HG03064 (cell line): Measurements from ENCODE around the gene HEATR5A.
"Not testable (repeated sequence)": the region's sequence is repeated elsewhere in the genome, so short reads cannot be mapped to it uniquely, and the experiment has no call there.

Experiments
- ATAC-seq: cut with Tn5 transposase; IDR thresholded peaks from one replicate; pipeline ENCODE4 v1.9.1; 2021; ENCODE audit warnings: low read depth; ENCODE audit not compliant: unreplicated experiment

Gene HEATR5A

DNA sequence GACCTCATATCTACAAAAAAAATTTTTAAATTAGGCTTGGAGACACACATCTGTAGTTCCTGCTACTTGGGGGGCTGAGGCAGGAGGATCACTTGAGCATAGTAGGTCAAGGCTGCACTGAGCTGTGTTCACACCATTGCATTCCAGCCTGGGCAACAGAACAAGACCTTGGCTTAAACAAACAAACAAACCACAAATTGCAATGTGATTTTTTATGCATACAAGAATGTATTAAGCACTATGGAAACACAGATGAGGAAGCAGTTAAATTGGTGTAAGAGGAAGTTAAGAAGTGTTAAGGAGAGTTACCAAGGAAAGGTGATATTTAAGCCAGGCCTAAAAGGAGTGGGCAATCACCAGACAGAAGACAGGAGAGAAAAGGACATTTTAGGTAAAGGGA is 129.1 kb downstream of the HEATR5A start:
- ATAC-seq, result no peak

DNA sequence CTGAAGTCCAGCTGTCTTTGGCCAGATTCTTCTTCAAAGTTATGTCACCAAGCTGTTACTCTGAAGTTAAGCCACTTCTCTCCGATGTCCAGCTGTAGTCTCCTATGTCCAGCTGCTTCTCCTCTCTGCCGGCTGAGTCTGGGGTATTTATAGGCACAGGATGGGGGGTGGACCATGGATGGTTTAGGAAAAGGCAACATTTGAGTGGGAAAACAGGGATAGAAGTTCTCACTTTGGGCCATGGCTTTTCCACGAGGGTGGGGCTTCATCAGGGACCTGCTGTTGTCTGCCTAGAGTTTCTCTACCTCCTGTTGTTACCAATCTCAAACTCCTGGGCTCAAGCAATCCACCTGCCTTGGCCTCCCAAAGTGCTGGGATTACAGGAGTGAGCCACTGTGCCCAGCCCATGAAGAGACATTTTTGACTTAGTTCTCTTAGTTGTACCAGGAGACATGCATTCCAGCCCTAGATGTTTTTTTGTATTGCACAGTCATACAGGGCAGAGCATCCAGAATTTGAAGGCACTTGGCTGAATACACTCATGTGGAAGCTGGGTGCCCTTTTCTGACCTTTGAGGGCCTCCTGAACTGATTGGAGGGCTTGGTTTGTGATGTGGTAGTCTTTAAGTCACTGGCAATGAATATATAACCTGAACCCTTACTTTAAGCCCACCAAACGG is 132.9 kb downstream of the HEATR5A start:
- ATAC-seq, result no peak

DNA sequence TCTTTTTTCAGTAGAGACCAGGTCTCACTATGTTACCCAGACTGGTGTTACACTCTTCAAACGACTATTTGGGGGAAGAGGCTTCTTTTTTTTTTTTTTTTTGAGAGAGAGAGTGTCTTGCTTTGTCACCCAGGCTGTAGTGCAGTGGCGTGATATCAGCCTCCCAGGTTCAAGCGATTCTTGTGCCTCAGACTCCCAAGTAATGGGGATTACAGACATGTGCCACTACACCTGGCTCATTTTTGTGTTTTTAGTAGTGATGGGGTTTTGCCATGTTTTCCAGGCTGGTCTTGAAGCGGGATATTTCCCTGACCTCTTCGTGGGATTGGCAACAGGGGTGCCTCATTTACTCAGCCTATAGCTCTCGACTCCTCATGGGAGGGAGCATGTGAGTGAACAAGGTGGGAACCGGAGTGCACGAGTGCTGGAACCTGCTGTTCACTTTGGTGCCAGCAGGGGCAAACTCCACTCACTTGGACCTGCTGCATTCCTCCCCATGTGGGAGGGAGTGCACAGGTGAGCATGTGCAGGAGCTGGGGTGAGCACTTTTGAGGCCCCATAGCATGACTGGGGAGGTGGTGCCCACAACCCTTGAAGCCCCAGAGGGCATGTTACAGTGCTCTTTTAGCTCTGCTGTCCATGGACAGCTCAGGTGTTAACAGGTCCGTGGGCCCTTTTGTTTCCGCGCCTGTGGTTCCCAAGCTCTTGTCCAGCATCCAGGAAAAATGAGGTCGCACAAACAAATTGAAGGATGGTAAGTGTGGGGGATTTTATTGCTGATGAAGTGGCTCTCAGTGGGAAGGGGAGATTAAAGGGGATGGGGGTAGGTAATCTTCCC is 133.7 kb downstream of the HEATR5A start:
- no peak for ATAC-seq

DNA sequence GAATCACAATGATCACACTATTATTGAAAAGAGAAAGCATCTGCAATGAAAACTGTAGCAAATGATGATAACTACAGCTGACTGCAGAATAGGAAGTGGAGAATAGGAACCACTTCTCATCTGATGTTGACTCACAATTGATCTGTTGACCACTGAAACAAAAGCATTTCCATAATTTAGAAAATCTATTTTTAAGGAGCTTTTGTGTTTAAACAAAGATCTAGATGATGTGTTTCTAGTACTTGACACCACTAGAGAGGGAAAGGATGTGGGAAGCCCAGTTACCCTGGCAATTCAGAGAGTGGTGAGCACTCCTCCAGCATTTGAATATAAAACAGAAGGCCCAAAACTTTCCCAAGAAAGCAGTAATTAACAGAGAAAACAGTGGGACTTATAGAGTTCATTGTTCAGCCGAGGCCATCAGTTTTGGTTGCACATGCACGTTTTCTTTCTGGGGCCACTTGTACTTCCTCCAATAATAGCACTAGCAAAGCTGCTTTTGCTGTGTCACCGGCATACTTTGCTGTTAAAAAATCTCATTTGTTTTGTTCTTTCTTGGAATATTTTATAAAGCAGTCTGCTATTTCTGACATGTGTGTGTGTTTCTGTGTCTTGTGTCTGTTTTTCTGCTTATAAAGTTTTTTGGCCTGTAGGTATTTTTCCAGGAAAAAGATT is 136.6 kb downstream of the HEATR5A start:
- peak; percentile 77 for ATAC-seq

DNA sequence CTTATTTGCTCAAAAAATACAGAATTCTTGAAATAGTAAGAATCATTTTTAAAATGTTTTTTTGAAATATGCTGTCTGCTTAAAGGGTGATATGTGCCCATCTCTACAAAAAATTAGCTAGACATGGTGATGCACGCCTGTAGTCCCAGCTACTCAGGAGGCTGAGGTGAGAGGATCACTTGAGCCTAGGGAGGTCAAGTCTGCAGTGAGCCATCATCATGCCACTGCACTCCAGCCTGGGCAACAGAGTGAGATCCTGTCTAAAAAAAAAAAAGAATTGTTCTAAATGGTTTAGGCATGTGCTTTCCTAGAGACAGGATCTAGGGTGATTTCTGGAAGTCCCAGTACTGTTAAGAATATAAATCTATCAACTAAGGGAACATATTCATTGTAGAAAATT is 137.2 kb downstream of the HEATR5A start:
- ATAC-seq, result no peak

DNA sequence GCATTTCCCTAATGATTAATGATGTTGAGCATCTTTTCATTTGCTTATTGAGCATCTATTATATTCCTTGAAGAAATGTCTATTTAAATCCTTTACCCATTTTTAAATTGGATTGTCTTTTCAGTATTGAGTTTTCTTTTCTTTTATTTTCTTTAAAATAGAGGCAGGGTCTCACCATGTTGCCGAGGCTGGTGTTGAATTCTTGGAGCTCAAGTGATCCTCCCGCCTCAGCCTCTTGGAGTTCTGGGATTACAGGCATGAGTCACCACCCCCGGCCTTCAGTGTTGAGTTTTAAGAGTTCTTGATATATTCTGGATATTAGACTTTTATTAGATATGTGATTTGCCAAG is 139.5 kb downstream of the HEATR5A start:
- no peak for ATAC-seq

DNA sequence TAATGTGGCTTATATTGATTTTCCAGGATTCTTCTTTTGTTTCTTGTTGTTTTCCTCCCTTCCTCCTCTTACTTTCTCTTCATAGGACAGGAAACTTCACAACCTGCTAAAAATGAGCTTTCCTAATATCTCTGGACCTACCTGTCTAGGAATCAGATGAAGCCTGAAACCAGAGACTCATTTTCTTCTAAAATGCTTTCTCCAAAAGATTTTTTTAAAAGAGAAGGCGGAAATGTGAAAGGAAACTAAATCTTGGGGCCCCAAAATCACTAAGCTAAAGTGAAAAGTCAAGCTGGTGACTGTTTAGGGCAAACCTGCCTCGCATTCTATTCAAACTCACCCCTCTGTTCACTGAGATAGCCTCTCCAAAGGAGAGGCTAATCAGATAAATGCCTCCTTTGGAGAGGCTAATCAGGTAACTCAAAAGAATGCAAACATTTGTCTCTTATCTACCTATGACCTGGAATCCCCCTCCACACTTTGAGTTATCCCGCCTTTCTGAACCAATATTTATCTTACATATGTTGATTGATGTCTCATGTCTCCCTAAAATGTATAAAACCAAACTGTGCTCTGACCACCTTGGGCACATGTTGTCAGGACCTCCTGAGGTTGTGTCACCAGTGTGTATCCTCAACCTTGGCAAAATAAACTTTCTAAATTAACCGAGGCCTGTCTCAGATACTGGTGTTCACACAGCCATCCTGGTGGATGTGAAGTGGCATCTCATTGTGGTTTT is 140.0 kb downstream of the HEATR5A start:
- ATAC-seq, result no peak

DNA sequence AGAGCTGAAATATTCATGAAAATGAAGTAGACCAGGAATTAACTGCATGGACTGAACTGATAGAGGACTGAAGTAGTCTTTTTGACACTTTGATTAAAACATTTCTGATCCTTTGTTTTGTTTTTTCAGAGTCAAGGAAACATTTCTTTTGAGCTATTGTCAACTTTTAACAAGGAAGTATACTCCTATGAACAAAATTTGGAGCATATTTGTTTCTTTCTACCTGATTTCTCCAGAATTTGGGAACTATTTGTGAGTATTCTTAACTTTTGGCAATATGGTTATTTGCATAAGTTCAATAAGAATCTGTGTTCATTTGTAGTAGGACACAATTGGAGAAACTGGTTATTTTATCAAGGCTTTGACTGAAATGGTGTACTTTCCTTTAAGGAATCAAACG is 141.5 kb downstream of the HEATR5A start:
- no peak for ATAC-seq

DNA sequence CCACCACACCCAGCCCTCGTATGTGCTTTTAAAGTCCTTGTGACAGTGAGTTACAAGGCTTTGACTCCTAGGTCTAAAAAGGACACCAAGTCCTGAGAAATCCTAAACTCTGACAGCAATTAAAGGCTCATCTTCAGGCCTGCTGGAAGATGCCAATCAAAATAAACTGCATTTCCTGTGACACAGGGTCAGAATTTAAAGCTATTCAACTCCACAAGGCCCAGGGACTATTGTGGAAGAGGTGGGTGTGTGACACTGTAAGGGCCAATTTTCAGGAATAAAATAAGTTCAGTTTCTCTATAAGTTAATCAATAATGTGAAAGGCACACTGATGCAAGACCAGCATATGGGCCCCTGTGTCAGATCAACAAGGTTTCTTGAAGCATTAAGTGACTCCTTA is 143.3 kb downstream of the HEATR5A start:
- no peak for ATAC-seq

DNA sequence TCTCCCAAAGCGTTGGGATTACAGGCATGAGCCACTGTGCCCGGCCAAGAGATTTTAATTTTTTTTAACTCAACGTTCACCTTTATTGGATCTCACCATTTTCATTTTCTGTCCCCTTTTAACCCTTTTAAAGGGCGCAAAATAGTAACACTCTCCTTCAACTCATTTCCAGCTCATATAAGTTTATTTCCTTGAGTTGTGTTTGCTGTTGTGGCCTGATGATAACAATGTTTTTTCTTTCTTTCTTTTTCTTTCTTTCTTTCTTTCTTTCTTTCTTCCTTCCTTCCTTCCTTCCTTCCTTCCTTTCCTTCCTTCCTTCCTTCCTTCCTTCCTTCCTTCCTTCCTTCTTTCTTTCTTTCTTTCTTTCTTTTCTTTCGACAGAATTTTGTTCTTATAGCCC is 143.9 kb downstream of the HEATR5A start:
- not testable (repeated sequence) for ATAC-seq

DNA sequence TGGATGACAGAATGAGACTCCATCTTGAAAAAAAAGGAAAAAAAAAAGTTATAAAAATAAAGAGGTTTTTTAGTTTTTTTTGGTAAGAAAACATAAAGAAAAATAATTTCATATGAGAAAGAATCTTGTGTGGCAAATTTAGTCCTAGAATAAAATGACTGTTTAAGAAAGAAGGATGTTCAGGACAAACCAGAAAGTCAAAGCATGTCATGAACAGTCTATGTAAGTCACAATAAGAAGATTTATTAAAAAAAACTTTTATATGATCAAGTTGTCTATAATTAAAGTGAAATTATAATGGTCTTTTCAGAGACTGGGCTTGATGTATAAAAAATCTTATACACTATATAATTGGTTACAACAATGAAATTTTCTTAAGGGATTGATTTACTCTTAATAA is 144.6 kb downstream of the HEATR5A start:
- no peak for ATAC-seq

DNA sequence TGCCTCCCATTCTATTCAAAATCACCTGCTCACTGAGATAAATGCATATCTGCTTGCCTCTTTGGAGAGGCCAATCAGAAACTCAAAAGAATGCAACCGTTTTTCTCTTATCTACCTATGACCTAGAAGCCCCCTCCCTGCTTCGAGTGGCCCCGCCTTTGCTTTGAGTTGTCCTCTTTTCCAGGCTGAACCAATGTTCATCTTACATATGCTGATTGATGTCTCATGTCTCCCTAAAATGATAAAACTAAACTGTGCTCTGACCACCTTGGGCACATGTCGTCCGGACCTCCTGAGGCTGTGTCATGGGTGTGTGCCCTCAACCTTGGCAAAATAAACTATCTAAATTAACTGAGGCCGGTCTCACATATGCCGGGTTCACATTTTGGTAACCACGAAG is 148.7 kb downstream of the HEATR5A start:
- ATAC-seq, result no peak

DNA sequence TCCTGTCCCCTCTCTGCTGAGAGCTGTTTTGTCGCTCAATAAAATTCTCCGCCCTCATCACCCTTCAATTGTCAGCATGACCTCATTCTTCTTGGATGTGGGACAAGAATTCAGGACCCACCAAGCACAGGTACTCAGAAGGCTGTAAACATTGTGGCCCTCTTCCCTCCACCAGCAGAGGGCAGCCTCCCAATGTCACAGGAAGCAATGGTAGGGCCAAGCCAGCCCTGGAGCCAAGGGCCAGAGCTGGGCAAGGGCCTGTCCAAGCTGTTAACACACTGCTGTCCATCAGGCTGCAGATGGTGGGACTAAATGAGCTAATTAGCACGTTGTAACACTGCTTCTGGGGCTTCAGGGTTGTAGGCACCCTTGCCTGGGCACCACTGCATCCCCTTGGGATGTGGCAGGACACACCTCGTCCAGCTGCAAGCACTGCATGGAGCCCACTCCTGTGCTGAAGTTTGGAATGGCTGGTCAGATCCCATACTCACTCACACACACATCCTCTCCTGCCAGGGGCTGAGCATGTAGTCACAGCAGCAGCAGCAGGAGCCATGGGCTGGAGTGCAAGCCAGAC is 150.1 kb downstream of the HEATR5A start:
- no peak for ATAC-seq

DNA sequence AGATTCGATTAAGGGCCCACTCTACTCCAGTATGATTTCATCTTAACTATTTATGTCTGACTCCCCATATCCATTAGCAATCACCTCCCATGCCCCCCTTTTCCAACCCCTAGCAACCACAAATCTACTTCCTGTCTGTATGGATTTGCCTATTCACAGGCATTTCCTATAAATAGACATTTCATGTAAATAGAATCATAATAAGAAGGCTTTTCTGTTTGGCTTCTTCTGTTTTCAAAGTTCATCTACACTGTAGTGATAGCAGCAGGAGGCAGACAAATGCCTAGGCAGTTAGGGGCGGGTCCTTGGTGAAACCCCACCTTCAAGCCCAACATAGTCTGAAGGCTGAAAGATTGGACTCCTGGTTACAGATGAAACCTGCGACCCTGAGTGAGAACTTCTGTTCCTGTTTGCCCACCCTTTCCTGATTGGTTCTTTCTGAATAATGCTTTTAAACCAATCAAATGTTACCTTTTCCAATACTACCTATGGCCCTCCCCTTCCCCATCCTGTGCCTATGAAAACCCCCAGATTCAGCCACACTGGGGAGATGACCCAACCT is 150.6 kb downstream of the HEATR5A start:
- no peak for ATAC-seq

DNA sequence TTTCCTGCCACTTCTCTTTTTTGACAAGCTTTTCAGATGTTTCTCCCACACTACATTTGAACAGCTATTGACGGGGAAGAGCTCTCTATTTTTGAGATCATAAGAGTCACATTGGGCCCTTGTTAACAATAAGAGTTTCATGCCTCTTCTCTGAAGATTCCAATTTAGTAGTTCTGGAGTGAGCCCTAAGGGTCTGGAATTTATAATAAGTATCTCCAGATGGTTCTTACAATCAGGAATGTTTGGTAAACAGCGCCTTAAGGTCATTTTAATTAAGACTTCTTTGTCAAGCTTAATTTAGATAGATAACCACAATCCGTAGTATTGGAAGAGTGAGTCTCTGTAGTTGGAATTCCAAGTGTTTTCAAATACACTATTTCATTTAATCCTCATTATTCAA is 152.1 kb downstream of the HEATR5A start:
- ATAC-seq, result no peak

DNA sequence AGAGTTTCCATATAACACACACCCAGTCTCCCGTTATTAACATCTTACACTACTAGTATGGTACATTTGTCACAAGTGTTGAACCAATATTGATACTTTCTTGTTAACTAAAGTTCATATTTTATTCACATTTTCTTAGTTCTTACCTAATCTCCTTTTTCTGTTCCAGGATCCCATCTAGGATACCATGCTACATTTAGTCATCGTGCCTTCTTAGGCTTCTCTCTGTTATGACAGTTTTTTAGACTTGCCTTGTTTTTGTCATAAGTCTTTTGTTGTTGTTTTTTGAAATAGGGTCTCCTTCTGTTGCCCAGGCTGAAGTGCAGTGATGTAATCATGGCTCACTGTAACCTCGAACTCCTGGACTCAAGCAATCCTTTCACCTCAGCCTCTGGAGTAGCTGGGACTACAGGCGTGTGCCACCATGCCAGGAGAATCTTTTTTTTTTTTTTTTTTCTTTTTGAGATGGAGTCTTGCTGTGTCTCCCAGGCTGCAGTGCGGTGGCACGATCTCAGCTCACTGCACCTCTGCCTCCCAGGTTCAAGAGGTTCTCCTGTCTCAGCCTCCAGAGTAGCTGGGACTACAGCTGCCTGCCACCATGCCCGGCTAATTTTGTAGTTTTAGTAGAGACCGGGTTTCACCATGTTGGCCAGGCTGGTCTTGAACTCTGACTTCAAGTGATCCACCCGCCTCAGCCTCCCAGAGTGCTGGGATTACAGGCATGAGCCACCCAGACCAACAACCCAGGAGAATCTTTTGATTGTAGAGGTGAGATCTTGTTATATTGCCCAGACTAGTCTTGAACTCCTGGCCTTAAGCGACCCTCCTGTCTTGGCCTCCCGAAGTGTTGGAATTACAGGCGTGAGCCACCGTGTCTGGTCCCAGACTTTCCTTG is 153.7 kb downstream of the HEATR5A start:
- no peak for ATAC-seq

DNA sequence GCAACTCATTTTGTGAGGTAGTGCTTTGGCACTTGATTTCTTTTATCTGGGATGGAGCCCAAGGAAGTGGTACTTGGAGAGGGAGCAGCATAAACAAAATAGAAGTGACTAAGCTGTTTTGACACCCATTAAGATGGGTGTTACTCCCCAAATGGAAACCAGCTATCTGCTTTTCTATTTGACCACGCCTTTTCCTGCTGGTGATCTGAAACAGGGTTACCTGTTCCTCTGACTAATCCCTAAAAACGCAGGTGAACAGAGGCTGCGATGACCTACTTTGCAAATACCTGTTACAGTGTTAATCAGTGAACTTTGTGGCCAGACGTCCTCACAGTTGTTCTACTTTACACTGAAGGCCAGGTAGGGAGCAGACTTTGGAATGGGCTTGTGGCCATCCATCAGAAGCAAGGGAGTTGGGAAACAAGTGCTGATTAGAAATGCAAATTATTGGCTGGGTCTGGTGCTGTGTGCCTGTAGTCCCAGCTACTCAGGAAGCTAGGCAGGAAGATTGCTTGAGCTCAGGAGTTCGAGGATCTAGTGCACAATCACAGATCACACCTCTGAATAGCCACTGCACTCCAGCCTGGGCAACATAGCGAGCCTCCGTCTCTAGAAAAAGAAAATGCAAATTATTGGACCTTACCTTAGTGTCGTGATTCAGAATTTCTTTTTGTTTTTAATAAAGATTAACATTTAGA is 154.5 kb downstream of the HEATR5A start:
- no peak for ATAC-seq

DNA sequence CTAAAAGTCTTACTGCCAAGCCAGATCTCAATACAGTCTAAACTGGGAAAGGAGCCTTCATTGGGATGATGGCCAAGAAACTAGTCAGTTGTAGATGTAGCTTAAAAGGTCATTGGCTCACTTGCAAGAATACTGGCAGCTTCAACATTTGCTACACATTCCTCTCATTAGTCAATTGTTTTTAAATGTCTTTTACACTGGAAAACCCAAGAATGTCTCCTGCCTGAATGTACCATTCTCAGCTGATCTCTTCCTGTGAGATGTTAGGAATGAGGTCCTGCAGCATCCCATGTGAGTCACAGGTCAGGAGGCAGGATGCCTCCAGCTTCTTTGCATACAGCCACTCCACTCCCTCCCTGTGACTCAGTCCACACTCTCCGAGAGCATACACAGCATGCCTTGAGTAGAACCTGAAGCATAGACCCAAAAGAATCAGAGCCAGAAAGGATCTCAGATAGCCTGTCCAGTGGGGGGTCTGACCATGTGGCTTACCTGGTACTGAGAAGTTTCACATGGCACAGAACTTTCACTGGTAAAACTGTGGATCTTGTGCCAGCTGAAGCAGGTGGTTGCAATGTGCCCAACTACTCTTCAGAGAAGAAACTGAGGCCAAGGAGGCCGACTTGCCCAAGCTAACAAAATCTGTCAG is 156.7 kb downstream of the HEATR5A start:
- no peak for ATAC-seq
